KG1 (cell line): ENCODE measurements around the gene FRMPD2.
"Not testable (repeated sequence)": the region's sequence is repeated elsewhere in the genome, so short reads cannot be mapped to it uniquely, and the experiment has no call there.

ENCODE experiments used
- DNase-seq: peaks from one replicate; lab custom pipeline; 2025; lab: John Stamatoyannopoulos, UW

The FRMPD2 gene

DNA sequence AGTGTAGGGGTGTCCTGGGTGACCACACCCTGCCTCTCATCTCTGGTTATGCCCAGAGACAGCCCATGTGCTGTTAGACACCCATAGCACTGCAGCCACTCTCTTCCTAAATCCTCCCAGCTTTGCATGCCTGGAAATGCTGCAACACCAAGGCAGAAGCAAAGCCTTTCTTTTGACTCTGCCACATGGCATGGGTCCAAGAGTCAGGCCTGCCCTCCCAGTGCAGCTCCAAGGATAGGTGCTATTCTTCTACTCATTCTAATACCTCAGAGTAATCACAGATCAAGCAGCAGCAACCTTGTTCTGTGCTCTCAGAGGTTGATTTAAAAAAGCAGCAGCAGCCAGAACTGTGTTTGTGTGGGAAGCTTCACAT is 23.4 kb downstream of the FRMPD2 start:
- DNase-seq, result no peak

DNA sequence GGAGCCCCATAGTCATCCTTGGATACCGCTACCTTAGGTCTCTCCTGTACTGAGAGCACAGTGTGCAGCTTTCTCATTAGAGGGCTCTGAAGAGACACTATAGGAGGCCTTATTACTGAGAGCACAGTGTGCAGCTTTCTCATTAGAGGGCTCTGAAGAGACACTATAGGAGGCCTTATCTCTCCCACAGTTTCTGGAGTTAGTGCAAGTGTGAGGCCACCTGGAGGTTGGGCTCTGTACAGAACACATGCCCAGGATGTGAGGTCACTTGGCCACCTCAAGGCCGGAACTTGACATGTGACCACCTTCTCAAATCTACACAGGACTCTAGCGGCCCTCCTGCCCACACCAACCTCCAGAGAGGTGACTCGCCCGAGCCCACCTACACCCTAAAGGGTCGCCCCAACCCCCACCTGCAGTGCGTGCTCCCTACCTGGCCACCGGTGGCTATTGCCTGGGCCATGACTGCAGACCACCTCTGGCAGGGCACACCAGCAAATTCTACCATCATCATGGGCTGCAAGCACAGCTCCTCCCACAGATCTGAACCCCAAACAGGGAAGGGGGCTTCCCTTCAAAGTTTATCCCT is 24.6 kb downstream of the FRMPD2 start:
- no peak for DNase-seq

GRCh38 chr10:48249004-48249762 is 25.3 kb downstream of the FRMPD2 start:
- DNase-seq, result no peak

- DNase-seq, result no peak
Observed at GRCh38 chr10:48248462-48248861, 26.0 kb downstream of the FRMPD2 start.

- no peak for DNase-seq
Observed at GRCh38 chr10:48247680-48248079, 26.8 kb downstream of the FRMPD2 start.

DNA sequence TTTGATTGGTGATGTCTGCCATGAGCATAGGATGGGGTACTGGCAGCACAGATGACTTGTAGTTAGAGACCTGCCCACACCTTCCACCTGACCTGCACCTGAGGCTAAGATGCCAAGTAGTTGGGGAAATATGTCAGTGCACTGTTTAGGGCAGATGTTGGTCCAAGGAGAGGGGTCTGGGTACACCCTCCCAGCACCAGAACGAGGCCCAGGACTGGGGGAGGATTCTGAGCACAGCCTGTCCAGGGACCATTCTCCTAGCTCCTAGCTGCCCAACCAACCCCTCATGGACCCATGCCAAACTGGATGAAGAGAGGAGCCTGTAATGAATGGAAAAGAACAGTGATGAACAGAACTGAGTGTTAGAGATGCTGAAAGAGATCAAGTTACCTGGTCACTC is 28.0 kb downstream of the FRMPD2 start:
- no peak for DNase-seq

GRCh38 chr10:48245977-48246376 is 28.5 kb downstream of the FRMPD2 start:
- DNase-seq, result no peak

GRCh38 chr10:48243921-48244320 is 30.6 kb downstream of the FRMPD2 start:
- DNase-seq, result not testable (repeated sequence)

- DNase-seq, result no peak
Observed at GRCh38 chr10:48243487-48243886, 31.0 kb downstream of the FRMPD2 start.

DNA sequence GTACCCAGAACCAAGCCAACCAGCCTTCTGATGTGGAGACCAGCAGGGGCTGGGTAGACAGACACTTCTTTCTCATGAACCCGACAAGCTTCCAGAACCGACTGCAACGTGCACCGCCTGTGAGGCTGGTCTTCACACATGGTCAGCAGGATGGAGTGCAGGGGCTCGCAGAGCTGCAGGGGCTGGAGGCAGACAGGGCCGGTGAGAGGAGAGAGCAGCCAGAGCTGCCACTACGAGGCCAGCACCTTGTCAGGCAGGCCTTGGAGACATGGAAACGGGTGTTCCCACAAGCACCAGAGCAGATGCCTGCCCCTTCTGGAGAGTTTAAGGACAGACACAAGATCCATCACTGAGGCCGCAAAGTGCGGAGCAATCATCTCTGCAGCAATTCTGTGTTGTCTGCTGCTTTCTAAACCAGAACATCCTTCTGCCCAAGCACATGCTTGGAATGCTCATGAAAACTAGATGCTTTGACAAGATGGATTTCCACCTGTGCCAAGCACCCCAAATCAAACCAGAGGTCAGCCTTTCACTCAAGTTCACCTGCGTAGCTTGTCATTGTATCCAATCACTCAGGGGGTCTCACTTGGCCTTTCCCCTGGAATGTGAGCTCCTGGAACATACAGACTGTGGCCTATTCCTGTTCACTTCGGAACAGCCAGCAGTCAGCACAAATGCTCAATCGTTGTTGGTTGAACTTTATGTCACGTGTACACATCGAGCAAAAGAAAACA is 32.2 kb downstream of the FRMPD2 start:
- no peak for DNase-seq

- no peak for DNase-seq
Observed at GRCh38 chr10:48241332-48241731, 33.2 kb downstream of the FRMPD2 start.

DNA sequence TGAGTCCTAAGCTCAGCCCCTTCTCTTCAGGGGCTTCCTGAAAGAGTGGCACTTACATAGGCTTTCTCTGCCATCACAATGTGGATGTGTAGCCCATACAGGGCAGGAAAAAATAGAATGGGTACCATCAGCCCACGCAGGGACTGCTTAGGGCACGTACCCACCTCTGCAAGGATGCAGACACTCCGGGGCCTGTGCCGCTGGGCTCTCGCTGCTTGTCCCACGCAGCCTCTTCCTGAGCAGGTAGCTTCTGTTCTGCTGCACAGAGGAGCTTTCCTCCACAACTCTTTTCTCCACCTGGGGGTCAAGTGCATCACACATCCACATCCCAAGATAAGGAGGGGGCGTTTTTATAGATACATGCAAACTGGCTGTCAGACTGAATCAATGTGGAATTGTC is 34.3 kb downstream of the FRMPD2 start:
- DNase-seq, result no peak

DNA sequence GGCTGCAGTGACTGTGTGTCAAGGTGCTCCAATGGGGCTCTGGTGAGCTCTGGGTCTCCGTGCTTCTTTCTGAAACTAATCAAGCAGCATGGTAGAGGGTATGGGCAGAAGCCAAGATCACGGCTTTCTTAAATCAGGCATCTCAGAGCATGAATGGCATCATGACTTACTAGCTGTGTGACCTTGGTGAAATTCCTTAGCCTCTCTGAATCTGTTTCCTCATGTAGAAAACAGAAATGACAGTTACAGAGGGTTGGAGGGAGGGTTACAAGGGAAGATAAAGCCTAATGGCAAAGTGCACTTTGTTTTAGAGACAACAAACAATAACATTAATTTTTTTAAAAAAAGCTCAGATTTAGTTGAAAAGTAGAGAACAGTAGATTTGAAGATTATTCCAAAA is 34.9 kb downstream of the FRMPD2 start:
- no peak for DNase-seq

DNA sequence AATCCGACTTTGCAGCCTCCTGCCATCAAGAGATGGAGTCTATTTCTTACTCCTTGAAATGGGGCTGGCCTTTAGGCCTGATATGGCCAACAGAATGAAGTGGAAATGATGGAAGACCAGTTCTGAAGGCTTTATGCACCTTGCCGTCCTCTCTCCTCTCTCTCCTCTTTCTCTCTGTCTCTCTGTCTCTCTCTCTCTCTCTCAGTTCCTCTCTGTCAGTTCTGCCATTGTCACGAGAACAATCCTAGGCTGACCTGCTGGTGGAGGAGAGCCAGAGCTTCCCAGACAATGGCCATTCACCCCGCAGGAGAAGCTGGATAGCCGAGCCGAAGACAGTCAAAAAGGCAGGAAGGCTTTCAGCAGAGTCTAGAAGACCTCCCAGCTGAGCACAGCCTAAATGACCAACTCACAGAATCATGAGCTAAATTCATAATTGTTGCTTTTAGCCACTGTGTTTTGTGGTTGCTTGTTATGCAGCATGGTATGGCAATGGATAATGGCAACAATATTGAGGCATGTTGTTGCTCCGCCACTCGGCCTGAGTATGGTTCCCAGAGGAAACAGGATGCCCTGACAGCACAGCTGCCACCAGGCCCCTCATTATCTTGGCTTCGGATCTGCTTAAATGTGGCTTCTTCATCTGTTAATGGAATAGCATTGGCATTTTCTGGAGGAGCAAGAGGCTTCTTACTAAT is 35.5 kb downstream of the FRMPD2 start:
- DNase-seq, result no peak

GRCh38 chr10:48237259-48238250 is 36.9 kb downstream of the FRMPD2 start:
- no peak for DNase-seq

DNA sequence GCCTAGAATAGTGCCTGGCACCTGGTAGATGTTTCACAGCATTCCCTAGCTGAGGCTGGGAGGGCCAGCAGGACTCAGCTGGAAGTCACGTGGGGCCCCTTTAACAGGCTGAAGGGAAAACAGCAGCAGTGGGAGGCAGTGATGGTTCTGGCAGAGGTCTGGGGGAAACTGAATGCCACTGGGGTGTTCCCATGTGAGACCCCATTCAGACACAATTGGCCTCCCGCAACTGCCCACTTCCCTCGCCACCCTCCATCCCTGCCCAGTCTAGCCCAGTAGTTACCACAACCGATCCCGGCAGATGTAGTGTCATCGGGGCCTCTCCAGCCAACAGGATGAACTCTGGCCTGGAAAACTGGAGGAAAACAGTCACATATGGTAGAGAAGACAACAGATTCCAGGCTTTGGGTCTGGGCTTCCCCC is 38.3 kb downstream of the FRMPD2 start:
- DNase-seq, result no peak

- DNase-seq, result no peak
Observed at GRCh38 chr10:48235501-48235900, 39.0 kb downstream of the FRMPD2 start.

- DNase-seq, result no peak
Observed at GRCh38 chr10:48234787-48235186, 39.7 kb downstream of the FRMPD2 start.

DNA sequence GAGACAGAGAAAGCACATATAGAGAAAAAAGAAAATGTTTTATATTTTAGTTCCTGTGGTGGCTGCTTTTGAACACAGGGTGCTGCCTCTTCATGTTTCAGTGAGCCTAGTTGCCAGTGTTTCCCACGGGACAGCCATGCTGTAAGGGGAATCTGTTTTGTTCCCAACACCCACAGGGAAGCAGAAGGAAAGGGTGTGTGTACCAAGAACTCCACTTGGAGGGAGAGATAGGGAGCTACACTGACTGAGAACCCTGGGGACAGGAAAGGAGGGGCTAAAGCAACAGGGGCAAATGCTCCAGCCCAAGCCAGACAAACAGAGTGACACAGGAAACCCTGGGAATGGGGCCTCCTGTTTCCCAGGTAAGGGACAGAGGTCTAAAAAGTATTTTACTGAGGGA is 40.2 kb downstream of the FRMPD2 start:
- no peak for DNase-seq

- DNase-seq, result no peak
Observed at GRCh38 chr10:48233559-48234005, 40.9 kb downstream of the FRMPD2 start.

GRCh38 chr10:48232717-48233447 is 41.6 kb downstream of the FRMPD2 start:
- no peak for DNase-seq
